Activated CD8-positive, alpha-beta T cell treated with anti-CD3 and anti-CD28 coated beads, Interleukin-2, amount 10 ng/mL, durations not matched to agents 7 days and 5 days (primary cell): ENCODE data around the gene MINDY4. TPM values are rescaled to one million over a fixed set of nuclear protein-coding genes. Genes with fewer than 3 reads are reported as not detected.
"Not testable (repeated sequence)": the region's sequence is repeated elsewhere in the genome, so short reads cannot be mapped to it uniquely, and the experiment has no call there.

ENCODE experiments used
- ATAC-seq: fragments of 150-1000 bp; cut with Tn5 transposase; one replicate; pipeline ENCODE4 v1.10.0; 2021; ENCODE audit warnings: moderate library complexity
- CTCF ChIA-PET: fragments of 350-600 bp; sonication (Branson Sonifier 250); formaldehyde crosslinking; loops from one replicate; lab custom pipeline; 2021; ENCODE audit warnings: antibody characterized with exemption; lab: Charles Lee
- POLR2A ChIA-PET: fragments of 350-600 bp; sonication (Branson Sonifier 250); formaldehyde crosslinking; loops from one replicate; lab custom pipeline; 2021; ENCODE audit warnings: antibody characterized with exemption; lab: Charles Lee
- DNase-seq: peaks from one replicate; pipeline ENCODE4 v3.0.0-alpha.2; 2020
- H3K27ac Mint-ChIP-seq: one replicate; pipeline ENCODE4 v1.8.0; 2021; ENCODE audit warnings: mild to moderate bottlenecking, mixed read lengths
- H3K27me3 Mint-ChIP-seq: one replicate; pipeline ENCODE4 v1.8.0; 2021; ENCODE audit warnings: low read depth, mixed read lengths
- H3K36me3 Mint-ChIP-seq: one replicate; pipeline ENCODE4 v1.8.0; 2021; ENCODE audit warnings: low read depth, mixed read lengths
- H3K4me1 Mint-ChIP-seq: one replicate; pipeline ENCODE4 v1.8.0; 2021; ENCODE audit warnings: low read depth, mixed read lengths
- H3K4me3 Mint-ChIP-seq: one replicate; pipeline ENCODE4 v1.8.0; 2021; ENCODE audit warnings: mild to moderate bottlenecking, mixed read lengths
- H3K9me3 Mint-ChIP-seq: one replicate; pipeline ENCODE4 v1.8.0; 2022; ENCODE audit warnings: mixed read lengths; ENCODE audit not compliant: insufficient read depth
- total RNA-seq, 2 experiments: library from RNA; stranded (reverse); gene quantifications; one replicate each; pipeline ENCODE4 v1.2.3, GENCODE V29; 2021

The MINDY4 gene
- total RNA-seq, 2 experiments from 2014 or later = 1.3 to 1.5 TPM

DNA sequence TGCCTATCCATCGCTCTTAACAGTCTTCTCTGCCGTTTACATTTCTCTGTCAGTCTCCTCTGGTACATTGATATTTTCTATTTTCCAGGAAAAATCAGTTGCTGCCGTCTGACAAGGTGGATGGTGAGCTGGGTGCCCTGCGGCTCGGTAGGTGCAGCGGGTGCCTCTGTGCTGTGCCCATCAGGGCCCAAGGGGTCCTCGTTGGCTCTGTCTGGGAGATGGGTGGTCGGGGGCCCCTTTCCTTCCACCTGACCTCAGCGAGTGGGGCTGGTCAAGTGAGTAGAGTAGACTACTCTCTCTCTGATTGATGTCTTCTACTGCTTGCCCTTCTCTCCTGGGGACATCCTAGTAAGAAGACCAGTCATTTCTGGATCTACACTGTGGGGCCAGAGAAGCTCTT lies 57.4 kb downstream of the MINDY4 start:
- Mint-ChIP-seq H3K27me3 (no peaks in the 10 kb centered on the region), H3K9me3 (peaks cover 2% of the 10 kb centered on the region), H3K4me1 (no peaks in the 10 kb centered on the region), H3K4me3 (no peak overlapping the region), H3K27ac (no peak overlapping the region), H3K36me3 (peaks cover 2% of the 10 kb centered on the region)
- ChIA-PET POLR2A (no interaction called here), CTCF (no interaction called here)
- no peak for ATAC-seq
- DNase-seq = no peak

DNA sequence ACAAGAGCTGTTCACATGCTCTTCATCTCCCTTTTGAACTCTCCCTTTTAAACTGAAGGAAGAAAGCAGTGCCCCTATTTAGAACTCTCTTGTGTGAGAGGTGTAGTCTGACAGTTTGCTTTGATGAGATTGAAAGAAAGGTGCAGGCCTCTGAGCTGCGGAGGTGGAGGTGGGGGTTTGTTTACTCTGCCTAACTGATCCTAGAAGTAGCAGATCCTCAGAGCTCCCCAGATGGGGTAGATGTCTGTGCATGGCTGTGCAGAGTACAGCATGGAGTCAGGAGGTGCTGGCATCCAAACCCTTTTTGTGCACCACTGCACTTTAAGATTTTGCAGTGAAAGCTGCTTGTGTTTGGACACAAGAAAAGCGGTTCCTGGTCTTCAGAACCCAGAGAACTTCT lies 58.3 kb downstream of the MINDY4 start:
- ChIA-PET POLR2A (no interaction called here), CTCF (no interaction called here)
- no peak overlapping the region for H3K27ac Mint-ChIP-seq
- H3K36me3 Mint-ChIP-seq = peaks cover 2% of the 10 kb centered on the region
- ATAC-seq (no peak), DNase-seq (no peak)
- H3K4me3 Mint-ChIP-seq = no peak overlapping the region
- H3K27me3 Mint-ChIP-seq = no peaks in the 10 kb centered on the region
- peaks cover 2% of the 10 kb centered on the region for H3K9me3 Mint-ChIP-seq
- no peaks in the 10 kb centered on the region for H3K4me1 Mint-ChIP-seq

DNA sequence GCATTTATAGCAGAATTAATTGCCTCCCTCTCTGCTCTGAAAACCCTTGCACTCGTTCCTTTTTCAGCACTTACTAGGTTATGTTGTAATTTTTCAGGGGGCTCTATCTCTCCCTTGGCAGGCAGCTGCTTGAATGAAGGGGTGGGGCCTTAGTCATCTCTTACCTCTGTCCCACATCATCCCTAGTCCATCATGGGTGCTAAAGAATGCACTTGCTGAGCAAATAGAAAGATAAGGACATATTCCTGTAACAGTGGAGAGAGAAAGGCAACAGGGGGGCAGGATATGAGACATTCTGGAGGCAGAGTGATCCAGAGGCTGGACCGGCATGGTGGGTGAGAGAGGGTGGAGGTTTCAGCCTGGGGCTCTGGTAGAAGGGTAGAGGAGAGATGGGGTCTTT lies 60.0 kb downstream of the MINDY4 start:
- no peak overlapping the region for H3K27ac Mint-ChIP-seq
- H3K4me3 Mint-ChIP-seq = no peak overlapping the region
- ATAC-seq = no peak
- DNase-seq = no peak
- H3K27me3 Mint-ChIP-seq = no peaks in the 10 kb centered on the region
- no peaks in the 10 kb centered on the region for H3K4me1 Mint-ChIP-seq
- peaks cover 8% of the 10 kb centered on the region for H3K9me3 Mint-ChIP-seq
- POLR2A ChIA-PET = no interaction called here
- peaks cover 2% of the 10 kb centered on the region for H3K36me3 Mint-ChIP-seq
- CTCF ChIA-PET = no interaction called here

DNA sequence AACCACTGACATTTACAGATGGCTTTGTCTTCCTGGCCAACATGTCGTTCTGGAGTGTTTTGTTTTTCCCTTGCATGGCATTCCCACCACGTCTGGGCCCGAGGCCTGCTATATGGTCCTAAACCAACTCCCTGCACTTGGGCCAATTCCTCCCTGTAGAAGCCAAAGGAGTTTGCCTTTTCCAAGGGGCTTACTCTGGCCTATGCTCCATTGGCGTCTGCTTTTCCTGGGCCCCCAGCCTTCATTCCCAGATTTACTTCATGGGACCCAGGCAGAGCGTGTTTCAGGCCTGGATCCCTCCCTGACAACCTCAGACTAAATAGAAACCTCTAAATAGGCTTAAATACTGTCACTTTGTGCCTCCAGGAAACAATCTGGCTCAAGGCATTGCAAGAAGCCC lies 60.7 kb downstream of the MINDY4 start:
- Mint-ChIP-seq H3K4me1 (no peaks in the 10 kb centered on the region), H3K27ac (no peak overlapping the region), H3K36me3 (peaks cover 2% of the 10 kb centered on the region), H3K4me3 (no peak overlapping the region), H3K27me3 (no peaks in the 10 kb centered on the region), H3K9me3 (peaks cover 8% of the 10 kb centered on the region)
- CTCF ChIA-PET = no interaction called here
- ATAC-seq = no peak
- no peak for DNase-seq
- POLR2A ChIA-PET = no interaction called here

DNA sequence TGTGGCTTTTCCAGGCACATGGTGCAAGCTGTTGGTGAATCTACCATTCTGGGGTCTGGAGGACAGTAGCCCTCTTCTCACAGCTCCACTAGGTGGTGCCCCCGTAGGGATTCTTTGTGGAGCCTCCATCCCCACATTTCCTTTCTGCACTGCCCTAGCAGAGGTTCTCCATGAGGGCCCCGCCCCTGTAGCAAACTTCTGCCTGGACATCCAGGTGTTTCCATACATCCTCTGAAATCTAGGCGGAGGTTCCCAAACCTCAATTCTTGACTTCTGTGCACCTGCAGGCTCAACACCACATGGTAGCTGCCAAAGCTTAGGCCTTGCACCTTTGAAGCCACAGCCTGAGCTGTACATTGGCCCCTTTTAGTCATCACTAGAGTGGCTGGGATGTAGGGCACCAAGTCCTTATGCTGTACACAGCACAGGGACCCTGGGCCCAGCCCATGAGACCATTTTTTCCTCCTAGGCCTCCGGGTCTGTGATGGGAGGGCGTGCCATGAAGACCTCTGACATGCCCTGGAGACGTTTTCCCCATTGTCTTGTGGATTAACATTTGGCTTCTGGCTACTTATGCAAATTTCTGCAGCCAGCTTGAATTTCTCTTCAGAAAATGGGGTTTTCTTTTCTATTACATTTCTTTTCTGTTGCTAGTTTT lies 62.9 kb downstream of the MINDY4 start:
- POLR2A ChIA-PET, H3K9me3 Mint-ChIP-seq, ATAC-seq, H3K27ac Mint-ChIP-seq, CTCF ChIA-PET, H3K4me3 Mint-ChIP-seq, H3K36me3 Mint-ChIP-seq, H3K4me1 Mint-ChIP-seq, DNase-seq, H3K27me3 Mint-ChIP-seq: not testable (repeated sequence)

DNA sequence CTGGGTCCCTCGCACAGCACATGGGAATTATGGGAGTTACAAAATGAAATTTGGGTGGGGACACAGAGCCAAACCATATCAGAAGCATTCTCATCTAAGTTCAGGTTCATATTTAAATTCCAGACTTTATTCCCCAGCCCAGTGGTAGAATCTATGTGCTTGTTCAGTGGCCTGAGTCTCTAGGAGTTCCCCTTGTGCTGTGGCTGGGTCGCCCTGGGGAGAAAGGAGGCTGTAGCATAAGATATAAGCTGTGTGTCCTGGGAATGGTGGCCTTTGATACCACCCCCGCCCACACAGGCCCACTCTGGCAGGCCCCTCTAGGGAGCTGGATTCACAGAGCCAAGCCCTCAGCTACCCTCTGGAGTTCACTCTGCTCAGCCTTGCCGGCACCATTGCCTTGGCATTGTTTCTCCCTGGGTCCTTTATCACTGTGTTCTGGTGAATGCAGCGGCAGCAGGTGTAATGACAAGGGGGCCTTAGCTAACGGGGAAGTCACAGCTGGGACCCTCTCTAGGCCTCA lies 64.2 kb downstream of the MINDY4 start:
- CTCF ChIA-PET = no interaction called here
- Mint-ChIP-seq H3K27me3 (no peaks in the 10 kb centered on the region), H3K27ac (no peak overlapping the region), H3K36me3 (no peaks in the 10 kb centered on the region), H3K9me3 (peaks cover 8% of the 10 kb centered on the region), H3K4me1 (no peaks in the 10 kb centered on the region), H3K4me3 (no peak overlapping the region)
- no peak for DNase-seq
- ATAC-seq = no peak
- POLR2A ChIA-PET = no interaction called here

DNA sequence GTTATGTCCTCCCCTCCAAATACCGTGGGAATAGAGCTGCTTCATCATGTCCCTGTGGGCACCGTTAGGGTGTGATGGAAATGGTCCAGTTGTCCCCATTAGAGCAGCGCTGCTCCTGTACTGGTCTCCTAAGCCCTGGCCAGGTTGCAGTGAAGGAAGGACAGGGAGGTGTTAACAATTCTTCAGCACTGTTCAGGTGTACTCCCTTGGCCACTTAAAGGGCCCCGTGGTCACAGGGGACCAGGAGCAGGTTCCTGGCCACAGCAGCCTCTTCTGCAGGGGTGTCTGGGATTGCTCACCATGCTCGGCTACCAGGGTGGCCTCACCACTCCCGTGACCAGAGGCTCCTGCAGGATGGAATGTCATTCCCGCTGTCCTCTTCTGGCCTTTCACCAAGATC lies 65.8 kb downstream of the MINDY4 start:
- H3K4me3 Mint-ChIP-seq = no peak overlapping the region
- peaks cover 5% of the 10 kb centered on the region for H3K9me3 Mint-ChIP-seq
- no peaks in the 10 kb centered on the region for H3K36me3 Mint-ChIP-seq
- ChIA-PET POLR2A (no interaction called here), CTCF (interaction anchor here (1.4 kb wide), 1 partner anchor 285 kb away, joined by 4 read pairs; no protein-coding TSS in a partner anchor)
- DNase-seq (no peak), ATAC-seq (no peak)
- H3K4me1 Mint-ChIP-seq = no peaks in the 10 kb centered on the region
- no peaks in the 10 kb centered on the region for H3K27me3 Mint-ChIP-seq
- H3K27ac Mint-ChIP-seq = no peak overlapping the region

DNA sequence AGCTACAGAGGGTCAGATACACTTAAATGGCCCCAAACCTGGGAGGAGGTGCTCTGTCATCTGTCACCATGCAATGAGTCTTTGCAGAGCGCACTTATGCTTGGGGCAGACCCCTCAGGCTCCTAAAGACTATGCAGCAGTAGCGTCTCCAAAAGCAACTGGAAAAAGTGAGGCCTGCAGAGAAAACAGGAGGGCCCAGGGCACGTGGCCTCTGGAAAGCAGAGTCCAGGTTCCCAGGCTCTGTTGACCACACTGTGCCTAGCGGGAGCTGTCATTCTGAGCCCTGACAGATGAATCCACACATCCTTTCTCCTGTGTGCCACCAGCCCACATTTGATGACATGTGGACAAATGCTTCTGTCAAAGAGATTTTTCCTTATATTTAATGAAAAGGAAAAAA lies 66.4 kb downstream of the MINDY4 start:
- no peaks in the 10 kb centered on the region for H3K27me3 Mint-ChIP-seq
- no peaks in the 10 kb centered on the region for H3K4me1 Mint-ChIP-seq
- no peak for ATAC-seq
- ChIA-PET CTCF (interaction anchor here (1.4 kb wide), 1 partner anchor 285 kb away, joined by 4 read pairs; no protein-coding TSS in a partner anchor), POLR2A (no interaction called here)
- H3K9me3 Mint-ChIP-seq = peaks cover 5% of the 10 kb centered on the region
- no peak overlapping the region for H3K27ac Mint-ChIP-seq
- no peaks in the 10 kb centered on the region for H3K36me3 Mint-ChIP-seq
- H3K4me3 Mint-ChIP-seq = no peak overlapping the region
- no peak for DNase-seq

DNA sequence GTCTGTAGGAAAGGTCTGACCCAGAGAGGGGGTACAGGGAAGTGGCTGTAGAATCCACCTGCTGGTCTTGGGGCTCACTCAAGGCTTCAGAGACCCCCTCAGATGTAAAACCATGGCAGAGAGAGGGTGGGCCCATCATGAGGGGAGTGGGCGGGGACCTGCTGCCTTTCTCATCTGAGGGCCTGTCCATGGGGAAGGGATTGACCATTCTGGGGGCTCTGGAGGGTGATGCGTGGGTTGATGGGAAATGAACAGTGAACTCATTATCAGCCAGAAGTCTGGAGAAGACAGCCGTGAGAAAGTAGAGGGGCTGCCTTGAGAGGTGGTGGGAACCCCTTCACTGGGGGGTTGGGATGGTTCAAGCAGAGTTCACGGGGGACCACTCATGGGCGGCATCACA lies 66.8 kb downstream of the MINDY4 start:
- H3K4me3 Mint-ChIP-seq = no peak overlapping the region
- H3K27me3 Mint-ChIP-seq = no peaks in the 10 kb centered on the region
- ATAC-seq = no peak
- CTCF ChIA-PET = interaction anchor here (1.4 kb wide), 1 partner anchor 284 kb away, joined by 4 read pairs; no protein-coding TSS in a partner anchor
- no peaks in the 10 kb centered on the region for H3K4me1 Mint-ChIP-seq
- H3K9me3 Mint-ChIP-seq = peaks cover 5% of the 10 kb centered on the region
- H3K27ac Mint-ChIP-seq = no peak overlapping the region
- POLR2A ChIA-PET = no interaction called here
- DNase-seq = no peak
- no peaks in the 10 kb centered on the region for H3K36me3 Mint-ChIP-seq

DNA sequence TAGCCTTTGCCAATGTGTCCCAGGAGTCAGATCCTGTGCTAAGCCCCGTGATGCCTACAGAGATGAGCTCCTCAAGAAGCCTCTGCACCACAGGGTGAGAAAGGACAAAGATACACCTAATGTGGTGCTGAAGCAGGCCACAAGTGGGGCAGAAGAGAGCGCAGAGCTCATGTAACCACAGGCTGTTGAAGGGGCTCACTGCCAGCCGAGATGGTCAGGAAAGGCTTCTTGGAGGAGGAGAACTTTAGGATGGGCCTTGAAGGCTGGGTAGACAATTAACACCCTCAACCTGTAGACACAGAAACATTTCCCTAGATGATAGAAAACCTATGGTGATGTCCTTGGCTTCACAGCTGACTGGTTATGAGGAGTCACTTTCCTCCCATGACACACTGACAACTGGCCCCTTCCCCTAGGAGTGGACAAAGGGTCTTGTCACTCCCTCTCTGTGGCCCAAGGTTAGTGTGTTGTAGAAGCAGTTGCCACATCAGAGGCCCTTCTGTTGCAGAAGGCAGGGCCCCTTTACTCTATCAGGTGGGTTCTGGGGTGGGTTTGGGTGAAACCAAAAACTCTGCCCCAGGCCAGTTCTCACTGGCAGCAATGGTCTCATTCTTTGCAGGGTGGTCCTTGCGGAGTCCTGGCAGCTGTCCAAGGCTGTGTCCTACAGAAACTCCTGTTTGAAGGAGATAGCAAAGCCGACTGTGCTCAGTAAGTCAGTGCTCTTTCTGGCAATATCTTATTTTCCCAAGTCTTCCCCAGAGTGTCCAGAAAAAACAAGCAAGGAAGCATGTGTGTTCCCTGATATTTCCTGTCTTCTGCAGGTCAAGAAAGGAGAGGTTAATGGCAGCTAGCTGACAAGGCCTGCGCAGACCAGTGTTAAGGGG lies 69.2 kb downstream of the MINDY4 start:
- Mint-ChIP-seq H3K4me3 (no peak overlapping the region), H3K27me3 (no peaks in the 10 kb centered on the region), H3K4me1 (no peaks in the 10 kb centered on the region), H3K36me3 (no peaks in the 10 kb centered on the region), H3K27ac (no peak overlapping the region), H3K9me3 (no peaks in the 10 kb centered on the region)
- no peak for ATAC-seq
- ChIA-PET CTCF (no interaction called here), POLR2A (no interaction called here)
- DNase-seq = no peak

DNA sequence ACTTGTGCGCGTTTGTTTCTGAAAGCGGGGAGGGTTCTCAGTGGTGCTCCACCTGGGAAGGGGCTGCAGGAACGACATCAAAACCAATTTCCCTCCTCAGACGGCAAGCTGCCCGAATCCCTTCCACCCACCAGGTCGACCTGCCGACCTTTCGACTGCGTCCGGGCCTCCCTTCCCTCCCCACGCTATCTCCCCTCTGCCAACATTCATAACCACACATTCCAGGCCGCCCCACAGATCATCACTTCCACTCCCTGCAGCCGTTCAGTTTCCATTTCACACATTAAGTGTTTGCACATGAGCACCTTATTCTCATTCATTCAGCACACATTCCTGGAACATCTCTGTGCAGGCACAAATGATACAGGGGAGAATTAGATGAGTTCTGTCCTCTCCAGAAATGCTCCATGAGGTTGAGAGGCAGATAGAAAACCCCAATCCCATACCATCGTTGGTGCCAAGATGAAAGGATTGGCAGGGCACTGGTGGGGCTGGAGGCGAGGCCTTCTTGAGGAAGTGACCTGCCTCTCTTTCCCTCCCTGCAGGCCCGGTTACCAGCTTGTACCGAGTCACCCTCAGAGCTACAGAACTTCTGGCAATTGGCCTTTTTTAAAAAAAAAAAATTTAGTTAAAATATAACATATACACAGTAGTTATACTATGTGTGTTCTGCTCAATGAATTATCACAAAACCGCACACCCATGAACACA lies 70.0 kb downstream of the MINDY4 start:
- Mint-ChIP-seq H3K36me3 (no peaks in the 10 kb centered on the region), H3K27me3 (no peaks in the 10 kb centered on the region), H3K4me3 (no peak overlapping the region), H3K27ac (no peak overlapping the region), H3K9me3 (no peaks in the 10 kb centered on the region), H3K4me1 (no peaks in the 10 kb centered on the region)
- ChIA-PET POLR2A (no interaction called here), CTCF (no interaction called here)
- DNase-seq (no peak), ATAC-seq (no peak)
